Endothelial cell (in vitro differentiated cells): ENCODE results near the gene RNF141. TPM values are rescaled to one million over a fixed set of nuclear protein-coding genes. Genes with fewer than 3 reads are reported as not detected.
A peak's percentile ranks its signal among the peaks of the same experiment; 100 is the strongest.

ENCODE experiments used
- DNase-seq: peaks from one replicate; pipeline ENCODE4 v3.0.0; 2021; ENCODE audit warnings: low spot score
- H3K27ac Mint-ChIP-seq: one replicate; pipeline ENCODE4 v1.8.0; 2021; ENCODE audit warnings: mixed read lengths, inconsistent platforms; ENCODE audit not compliant: unreplicated experiment
- H3K27me3 Mint-ChIP-seq: one replicate; pipeline ENCODE4 v1.8.0; 2021; ENCODE audit warnings: mild to moderate bottlenecking, moderate library complexity, mixed read lengths, inconsistent platforms; ENCODE audit not compliant: unreplicated experiment
- H3K36me3 Mint-ChIP-seq: one replicate; pipeline ENCODE4 v1.8.0; 2021; ENCODE audit warnings: mild to moderate bottlenecking, low read depth, mixed read lengths, inconsistent platforms; ENCODE audit not compliant: unreplicated experiment
- H3K4me1 Mint-ChIP-seq: one replicate; pipeline ENCODE4 v1.8.0; 2021; ENCODE audit warnings: mild to moderate bottlenecking, mixed read lengths, inconsistent platforms; ENCODE audit not compliant: unreplicated experiment
- H3K4me3 Mint-ChIP-seq: one replicate; pipeline ENCODE4 v1.8.0; 2021; ENCODE audit warnings: mild to moderate bottlenecking, mixed read lengths, inconsistent platforms; ENCODE audit not compliant: unreplicated experiment
- H3K9me3 Mint-ChIP-seq: one replicate; pipeline ENCODE4 v1.8.0; 2021; ENCODE audit warnings: mixed read lengths, inconsistent platforms; ENCODE audit not compliant: unreplicated experiment
- CTCF ChIP-seq: fragments of 200-600 bp; sonication (generic); IDR thresholded peaks from one replicate; pipeline ENCODE4 v1.5.0; 2021; ENCODE audit warnings: antibody characterized with exemption; ENCODE audit not compliant: unreplicated experiment
- long read RNA-seq: library from polyadenylated mRNA; unstranded; transcript quantifications from one replicate; pipeline ENCODE4 v2.0.0, GENCODE V29; 2020; ENCODE audit not compliant: unreplicated experiment
- total RNA-seq: library from RNA; stranded (reverse); fragmentation: NEBNext Ultra II Directional; extraction: Animal tissue kit (Norgen Biotek cat#: 25700); gene quantifications from one replicate; pipeline ENCODE4 v1.2.1, GENCODE V29; 2021; ENCODE audit not compliant: unreplicated experiment

Gene RNF141, protein sequence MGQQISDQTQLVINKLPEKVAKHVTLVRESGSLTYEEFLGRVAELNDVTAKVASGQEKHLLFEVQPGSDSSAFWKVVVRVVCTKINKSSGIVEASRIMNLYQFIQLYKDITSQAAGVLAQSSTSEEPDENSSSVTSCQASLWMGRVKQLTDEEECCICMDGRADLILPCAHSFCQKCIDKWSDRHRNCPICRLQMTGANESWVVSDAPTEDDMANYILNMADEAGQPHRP
- 32.8 TPM for total RNA-seq
- long read RNA-seq, full-length matches to known transcripts: 15 of 15 reads
- long read RNA-seq, partial matches to known transcripts: 0 of 15 reads
- long read RNA-seq, other reads (novel, unspliced or antisense): 0 of 15 reads

DNA sequence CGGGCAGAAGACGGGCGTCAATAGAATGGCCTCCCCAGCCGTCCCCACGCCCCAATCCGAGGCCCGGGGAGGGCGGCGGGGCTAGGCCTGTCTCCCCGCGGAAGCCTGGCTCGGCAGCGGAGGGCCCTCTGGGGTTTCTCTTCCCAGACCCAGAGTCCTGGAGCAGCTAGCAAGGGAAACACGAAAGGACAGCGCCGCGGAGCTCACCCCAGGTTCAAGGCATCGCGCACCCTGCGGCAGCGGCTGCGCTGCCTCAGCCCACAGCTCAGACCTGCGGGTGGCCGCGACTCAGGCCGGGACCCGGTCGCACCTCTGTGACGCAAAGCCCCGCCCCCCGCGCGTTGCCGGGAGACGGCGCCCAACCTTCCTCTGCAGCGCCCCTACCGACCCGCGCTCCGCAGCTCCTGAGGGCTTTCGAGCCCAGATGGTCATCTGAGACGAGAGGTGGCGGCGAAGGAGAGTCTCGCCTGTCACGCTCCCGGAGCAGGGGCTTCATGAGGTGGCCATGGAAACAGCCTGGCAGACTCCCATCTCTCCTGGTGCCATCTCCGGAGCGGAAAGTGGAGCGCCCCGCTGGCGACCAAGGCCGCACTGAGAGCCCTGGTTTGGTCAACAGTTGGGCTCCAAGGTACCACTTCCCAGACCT lies at the start of gene RNF141:
Gene RNF141, minus strand, starts transcription at position 273 of the 646 bp plus-strand sequence. CDS start 7,029 bp downstream, outside the sequence.
- TF ChIP-seq CTCF: peak; percentile 72
- Mint-ChIP-seq H3K9me3 (peaks cover 4% of the 10 kb centered on the region), H3K27ac (peak within 1 kb of the TSS; percentile 83), H3K4me3 (peak within 1 kb of the TSS; percentile 92), H3K27me3 (peaks cover 5% of the 10 kb centered on the region), H3K4me1 (peaks cover 12% of the 10 kb centered on the region), H3K36me3 (no peaks in the 10 kb centered on the region)
- peak; percentile 99 for DNase-seq

- Mint-ChIP-seq H3K27ac (no peak overlapping the region), H3K4me3 (no peak overlapping the region), H3K9me3 (no peaks in the 10 kb centered on the region), H3K36me3 (no peaks in the 10 kb centered on the region), H3K4me1 (peaks cover 28% of the 10 kb centered on the region), H3K27me3 (no peaks in the 10 kb centered on the region)
- DNase-seq: no peak
- TF ChIP-seq CTCF: no peak
Measured at GRCh38 chr11:10590218-10590915, 49.4 kb upstream of the RNF141 start.

DNA sequence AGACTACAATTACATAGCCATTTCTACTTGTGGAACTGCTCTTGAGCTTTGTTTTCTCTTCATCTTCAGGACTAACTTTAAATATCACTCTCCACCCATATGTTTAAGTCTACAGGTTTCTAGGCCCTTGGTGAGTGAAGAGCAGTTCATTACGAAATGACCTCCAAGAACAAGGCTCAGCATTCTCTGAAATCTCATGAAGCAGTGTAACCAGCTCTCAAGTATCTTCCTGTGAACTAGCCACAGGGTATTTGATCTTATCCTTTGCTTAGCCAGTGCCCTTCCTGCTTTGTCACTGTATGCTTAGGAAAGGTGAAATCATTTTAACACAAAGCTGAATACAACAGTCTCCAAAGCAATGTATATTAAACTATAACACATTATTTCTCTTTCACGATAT lies 47.9 kb upstream of the RNF141 start:
- Mint-ChIP-seq H3K36me3 (no peaks in the 10 kb centered on the region), H3K9me3 (no peaks in the 10 kb centered on the region), H3K27ac (no peak overlapping the region), H3K27me3 (no peaks in the 10 kb centered on the region), H3K4me3 (no peak overlapping the region), H3K4me1 (peaks cover 28% of the 10 kb centered on the region)
- no peak for TF ChIP-seq CTCF
- no peak for DNase-seq

- DNase-seq: no peak
- Mint-ChIP-seq H3K4me3 (no peak overlapping the region), H3K27me3 (no peaks in the 10 kb centered on the region), H3K36me3 (peaks cover 4% of the 10 kb centered on the region), H3K27ac (no peak overlapping the region), H3K9me3 (no peaks in the 10 kb centered on the region), H3K4me1 (peaks cover 36% of the 10 kb centered on the region)
- no peak for TF ChIP-seq CTCF
Measured at GRCh38 chr11:10587995-10588394, 47.0 kb upstream of the RNF141 start.
